ENCODE measurements around the gene SLC30A2. TPM values are rescaled to one million over a fixed set of nuclear protein-coding genes. Genes with fewer than 3 reads are reported as not detected.

SLC30A2 gene
- total and polyA plus RNA-seq, 9 of the 15 experiments (the other 6 are each of a cell fraction or from before 2014, with no cell fraction given), result 0.01 to 0.18 (median 0.06) TPM; not detected in 3

DNA sequence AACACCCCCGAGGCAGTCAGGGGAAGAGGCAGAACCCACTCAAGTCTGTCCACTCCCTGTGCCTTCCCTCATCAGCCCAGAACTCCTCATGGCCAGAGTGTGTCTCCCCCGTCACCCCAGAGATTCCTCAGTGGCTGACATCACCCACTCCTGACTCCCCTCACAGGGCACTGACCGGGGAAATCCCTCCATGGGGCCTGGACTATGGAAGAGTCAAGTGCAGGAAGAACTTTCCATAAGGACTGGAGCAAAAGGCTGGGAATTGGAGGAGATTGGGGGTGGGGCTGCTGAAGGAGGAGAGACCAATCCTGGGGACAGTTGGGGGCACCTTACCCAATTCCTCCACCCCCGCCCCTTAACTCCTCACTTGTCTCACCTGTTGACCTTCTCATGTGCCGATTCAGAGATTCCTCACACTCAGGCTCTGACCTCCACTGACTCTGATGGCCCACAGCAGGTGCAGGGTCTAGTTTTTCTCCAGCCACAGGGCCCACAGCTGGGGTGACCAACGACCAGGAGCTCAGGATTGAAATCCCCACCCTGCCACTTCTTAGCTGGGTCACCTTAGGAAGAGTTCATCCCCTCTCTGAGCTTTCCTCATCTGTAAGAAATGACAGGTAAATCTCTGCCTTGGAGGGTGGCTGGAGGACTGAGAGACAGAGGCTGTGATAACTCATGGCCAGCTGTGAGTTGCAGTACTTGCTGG lies 24.8 kb downstream of the SLC30A2 start:
- ChIA-PET POLR2A (interaction anchor here (0.7 to 1.9 kb wide), 7 partner anchors 8 to 168 kb away, joined by 3 to 9 read pairs (median 3); no protein-coding TSS in a partner anchor), CTCF (ENCODE audit: low intra/inter-chr PET ratio) (no interaction called here)
- 49% methylated on average over 6 of the region's 6 CpGs for WGBS (ENCODE audit: insufficient coverage, low coverage, missing lambda C conversion rate)
- no TSS peak for BruUV-seq (replicated peaks)
- Histone ChIP-seq H3K9ac (ENCODE audit: insufficient read depth in 1 of 2, low read depth in 2 of 2, low read length in 2 of 2) (peak overlapping the region in 1 of 2 experiments; percentile 57; a peak in 2 of 4 replicates), H3K4me3 (no peak overlapping the region), H3K79me2 (ENCODE audit: control insufficient read depth, insufficient read depth, low read length) (no peaks in the 10 kb centered on the region), H3K27ac (ENCODE audit: extremely low read depth, low read depth, low read length) (no peak overlapping the region), H3K4me2 (ENCODE audit: insufficient read depth, low read length) (no peak overlapping the region), H3K27me3 (ENCODE audit: control insufficient read depth in 2 of 2, insufficient read depth in 2 of 2, low read length in 2 of 2) (no peaks in the 10 kb centered on the region), H3K9me1 (ENCODE audit: control insufficient read depth, insufficient read depth, low read length) (no peaks in the 10 kb centered on the region), H3K9me3 (replicated peaks; ENCODE audit: control insufficient read depth, insufficient read depth, low read depth, low read length) (no peaks in the 10 kb centered on the region), H3K4me1 (replicated peaks in 1 of 2; ENCODE audit: control insufficient read depth in 2 of 2, insufficient read depth in 2 of 2, low read length in 2 of 2) (peaks cover 13 to 34% of the 10 kb centered on the region in 2 experiments), H3K36me3 (ENCODE audit: control insufficient read depth, insufficient read depth, low read length) (no peaks in the 10 kb centered on the region), H2AFZ (ENCODE audit: low read depth, low read length) (no peak overlapping the region), H4K20me1 (replicated peaks; ENCODE audit: control insufficient read depth, insufficient read depth, low read length) (no peaks in the 10 kb centered on the region)
- no peak for FAIRE-seq
- DNase-seq (ENCODE audit: extremely low read depth in 1 of 4, low spot score in 3 of 4), result no peak
- in situ Hi-C loops (cut with MboI), result no loop called here
- ATAC-seq, result no peak
- TF ChIP-seq BCOR (IDR thresholded peaks at IDR 0.05), result peak; percentile 61; the same call in 1 of the 2 replicates
- TF ChIP-seq ZNF57 (CRISPR knock-in tag; IDR thresholded peaks at IDR 0.05), result no peak
- TF ChIP-seq TAF9B (IDR thresholded peaks at IDR 0.05; ENCODE audit: partially characterized antibody), result no peak
- peak; percentile 66 to 67; a peak in 3 of 4 replicates for TF ChIP-seq KDM1A (IDR thresholded peaks at IDR 0.05)
- TF ChIP-seq, protein P1, sequence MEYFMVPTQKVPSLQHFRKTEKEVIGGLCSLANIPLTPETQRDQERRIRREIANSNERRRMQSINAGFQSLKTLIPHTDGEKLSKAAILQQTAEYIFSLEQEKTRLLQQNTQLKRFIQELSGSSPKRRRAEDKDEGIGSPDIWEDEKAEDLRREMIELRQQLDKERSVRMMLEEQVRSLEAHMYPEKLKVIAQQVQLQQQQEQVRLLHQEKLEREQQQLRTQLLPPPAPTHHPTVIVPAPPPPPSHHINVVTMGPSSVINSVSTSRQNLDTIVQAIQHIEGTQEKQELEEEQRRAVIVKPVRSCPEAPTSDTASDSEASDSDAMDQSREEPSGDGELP (CRISPR knock-in tag; IDR thresholded peaks at IDR 0.05; ENCODE audit: borderline replicate concordance), result 0 out of 2 replicates have a peak, but pooled peaks have one; percentile 14
- TF ChIP-seq ZNF274 (IDR thresholded peaks at IDR 0.05; ENCODE audit: borderline replicate concordance, low read depth, low read length), result no peak
- no peak for TF ChIP-seq HOXB6 (CRISPR knock-in tag; IDR thresholded peaks at IDR 0.05; ENCODE audit: borderline replicate concordance)
- TF ChIP-seq YY1 (IDR thresholded peaks at IDR 0.05; ENCODE audit: borderline replicate concordance in 1 of 3, control insufficient read depth in 1 of 3, extremely low read depth in 1 of 3, insufficient read depth in 3 of 3, insufficient read length in 1 of 3, insufficient replicate concordance in 2 of 3, low read depth in 1 of 3, low read length in 2 of 3), result no peak
- 0 out of 2 replicates have a peak, but pooled peaks have one; percentile 6 for TF ChIP-seq CBFA2T3 (IDR thresholded peaks at IDR 0.05)
- TF ChIP-seq MYNN (IDR thresholded peaks at IDR 0.05), result no peak
- no peak for TF ChIP-seq MYNN (CRISPR knock-in tag; IDR thresholded peaks at IDR 0.05)
- TF ChIP-seq HDAC1 (IDR thresholded peaks at IDR 0.05), result peak in 1 of 2 experiments; percentile 46; a peak in 1 of 4 replicates
- no peak for TF ChIP-seq SMARCC2 (IDR thresholded peaks at IDR 0.05; ENCODE audit: low read depth)
- intact Hi-C loops (cut with micrococcal nuclease), result no loop called here
